Astrocyte (in vitro differentiated cells and primary cell): Measurements from ENCODE around the gene GPC5.

Experiments
- EZH2 ChIP-seq: IDR thresholded peaks from 2 replicates; pipeline ENCODE4 v1.6.1; 2012; ENCODE audit warnings: mild to moderate bottlenecking, low read length, inconsistent platforms; ENCODE audit not compliant: insufficient read depth
- TF ChIP-seq, protein P1 (sequence below): IDR thresholded peaks from 2 replicates; pipeline ENCODE4 v1.5.1; 2011; ENCODE audit warnings: low read depth, mild to moderate bottlenecking, inconsistent platforms, low read length, moderate library complexity; ENCODE audit not compliant: insufficient read depth

DNA sequence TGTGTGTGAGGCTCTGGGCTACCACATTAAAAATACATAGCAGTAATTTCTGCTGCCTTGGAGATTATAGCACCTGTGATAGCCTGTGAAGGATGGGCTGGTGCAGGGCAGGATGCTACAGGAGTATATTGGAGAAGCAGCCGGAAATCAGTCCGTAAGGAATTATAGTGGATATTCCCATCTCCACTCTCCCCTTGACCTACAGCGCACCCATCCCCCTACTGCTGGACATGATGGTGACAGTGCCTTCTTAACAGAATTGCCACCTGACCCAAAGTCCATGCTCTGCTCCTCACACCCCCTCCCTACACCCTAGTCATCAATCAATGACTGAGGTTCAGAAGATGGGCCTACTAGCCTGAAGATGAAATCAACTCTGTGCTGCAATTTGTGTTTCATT lies 376.0 kb downstream of the GPC5 start:
- TF ChIP-seq, protein P1, sequence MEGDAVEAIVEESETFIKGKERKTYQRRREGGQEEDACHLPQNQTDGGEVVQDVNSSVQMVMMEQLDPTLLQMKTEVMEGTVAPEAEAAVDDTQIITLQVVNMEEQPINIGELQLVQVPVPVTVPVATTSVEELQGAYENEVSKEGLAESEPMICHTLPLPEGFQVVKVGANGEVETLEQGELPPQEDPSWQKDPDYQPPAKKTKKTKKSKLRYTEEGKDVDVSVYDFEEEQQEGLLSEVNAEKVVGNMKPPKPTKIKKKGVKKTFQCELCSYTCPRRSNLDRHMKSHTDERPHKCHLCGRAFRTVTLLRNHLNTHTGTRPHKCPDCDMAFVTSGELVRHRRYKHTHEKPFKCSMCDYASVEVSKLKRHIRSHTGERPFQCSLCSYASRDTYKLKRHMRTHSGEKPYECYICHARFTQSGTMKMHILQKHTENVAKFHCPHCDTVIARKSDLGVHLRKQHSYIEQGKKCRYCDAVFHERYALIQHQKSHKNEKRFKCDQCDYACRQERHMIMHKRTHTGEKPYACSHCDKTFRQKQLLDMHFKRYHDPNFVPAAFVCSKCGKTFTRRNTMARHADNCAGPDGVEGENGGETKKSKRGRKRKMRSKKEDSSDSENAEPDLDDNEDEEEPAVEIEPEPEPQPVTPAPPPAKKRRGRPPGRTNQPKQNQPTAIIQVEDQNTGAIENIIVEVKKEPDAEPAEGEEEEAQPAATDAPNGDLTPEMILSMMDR: no peak
- no peak for TF ChIP-seq EZH2
